Vagina (tissue), 2 donors: ENCODE data around the gene HHLA2.

ENCODE experiments used
- POLR2A ChIP-seq, 2 donors: fragments of 450-650 bp; IDR thresholded peaks; one replicate each; pipeline ENCODE4 v1.6.1; 2017; ENCODE audit warnings: antibody characterized with exemption in 2 of 2, mild to moderate bottlenecking in 2 of 2, moderate library complexity in 2 of 2
- TF ChIP-seq, protein P1 (sequence below), 3 experiments: fragments of 450-650 bp in 2 of 3; fragments of 200-600 bp in 1 of 3; sonication (generic) in 1 of 3; IDR thresholded peaks; one replicate each; pipeline ENCODE4 v1.5.1; 2017 to 2019; ENCODE audit warnings: antibody characterized with exemption in 3 of 3, mild to moderate bottlenecking in 2 of 3, moderate library complexity in 2 of 3

DNA sequence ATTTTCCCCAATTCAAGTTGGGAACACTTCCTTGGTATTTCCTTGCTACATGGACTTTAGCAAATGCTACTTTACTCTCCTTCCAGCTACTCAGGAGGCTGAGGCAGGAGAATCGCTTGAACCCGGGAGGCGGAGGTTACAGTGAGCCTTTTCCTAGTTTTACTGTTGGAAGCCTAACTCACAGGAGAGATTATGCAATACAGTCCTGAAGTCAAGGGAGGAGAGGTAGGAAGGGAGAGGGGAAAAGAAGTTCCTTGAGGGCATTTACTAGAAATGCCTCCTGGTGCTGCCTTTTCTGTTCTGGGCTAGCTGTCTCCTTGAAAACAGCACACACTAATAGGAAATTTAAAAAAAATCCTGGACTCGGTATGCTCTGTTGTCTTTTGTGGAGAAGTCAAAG is 6.2 kb downstream of the HHLA2 start:
- TF ChIP-seq, protein P1, sequence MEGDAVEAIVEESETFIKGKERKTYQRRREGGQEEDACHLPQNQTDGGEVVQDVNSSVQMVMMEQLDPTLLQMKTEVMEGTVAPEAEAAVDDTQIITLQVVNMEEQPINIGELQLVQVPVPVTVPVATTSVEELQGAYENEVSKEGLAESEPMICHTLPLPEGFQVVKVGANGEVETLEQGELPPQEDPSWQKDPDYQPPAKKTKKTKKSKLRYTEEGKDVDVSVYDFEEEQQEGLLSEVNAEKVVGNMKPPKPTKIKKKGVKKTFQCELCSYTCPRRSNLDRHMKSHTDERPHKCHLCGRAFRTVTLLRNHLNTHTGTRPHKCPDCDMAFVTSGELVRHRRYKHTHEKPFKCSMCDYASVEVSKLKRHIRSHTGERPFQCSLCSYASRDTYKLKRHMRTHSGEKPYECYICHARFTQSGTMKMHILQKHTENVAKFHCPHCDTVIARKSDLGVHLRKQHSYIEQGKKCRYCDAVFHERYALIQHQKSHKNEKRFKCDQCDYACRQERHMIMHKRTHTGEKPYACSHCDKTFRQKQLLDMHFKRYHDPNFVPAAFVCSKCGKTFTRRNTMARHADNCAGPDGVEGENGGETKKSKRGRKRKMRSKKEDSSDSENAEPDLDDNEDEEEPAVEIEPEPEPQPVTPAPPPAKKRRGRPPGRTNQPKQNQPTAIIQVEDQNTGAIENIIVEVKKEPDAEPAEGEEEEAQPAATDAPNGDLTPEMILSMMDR (IDR thresholded peaks at IDR 0.05): no peak
- TF ChIP-seq POLR2A (IDR thresholded peaks at IDR 0.05): no peak
